DMS 273 treated with DMSO at 0.1 percent for 48 hours (cell line): ENCODE data around the gene ERC2.

Source experiments
- DNase-seq: peaks from one replicate; lab custom pipeline; 2025; lab: John Stamatoyannopoulos, UW

Gene ERC2

DNA sequence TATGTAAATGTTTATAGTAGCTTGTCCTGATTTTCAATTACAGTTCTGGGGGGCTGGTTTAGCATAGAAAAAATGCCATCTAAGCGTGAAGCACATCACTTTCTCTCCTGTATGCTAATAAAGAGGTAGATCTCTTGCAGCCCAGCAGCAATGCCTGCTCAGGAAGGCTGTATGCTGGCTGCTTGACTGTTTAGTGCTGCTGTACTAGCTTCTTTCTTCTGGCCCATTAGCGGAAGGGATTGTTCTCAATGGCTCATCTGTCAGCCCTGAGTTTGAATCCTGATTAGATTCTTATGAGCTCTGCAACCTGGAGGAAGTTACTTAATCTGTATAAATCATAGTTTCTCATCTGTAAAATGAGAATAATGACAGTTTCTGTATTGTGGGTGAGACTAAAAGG, 478.9 kb downstream of the ERC2 start:
- DNase-seq: no peak

DNA sequence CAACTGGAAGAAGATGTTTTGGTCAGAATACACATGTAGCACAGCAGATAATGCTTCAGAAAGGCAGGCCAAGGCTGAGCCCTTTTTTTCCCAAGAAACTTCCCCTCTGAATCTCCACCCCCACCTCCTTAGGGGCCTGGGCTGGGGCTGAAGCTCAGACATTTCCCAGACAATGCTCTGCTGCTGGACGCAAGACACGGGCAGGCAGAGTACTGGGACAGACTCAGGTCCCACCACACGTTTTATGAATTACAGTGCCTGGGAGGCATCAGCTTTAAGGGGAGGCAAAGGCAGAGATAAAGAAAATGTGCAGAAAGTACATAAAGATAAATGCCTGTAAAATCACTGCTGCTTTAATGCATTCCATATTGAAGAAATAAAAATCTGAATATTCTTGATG, 479.4 kb downstream of the ERC2 start:
- DNase-seq: no peak

DNA sequence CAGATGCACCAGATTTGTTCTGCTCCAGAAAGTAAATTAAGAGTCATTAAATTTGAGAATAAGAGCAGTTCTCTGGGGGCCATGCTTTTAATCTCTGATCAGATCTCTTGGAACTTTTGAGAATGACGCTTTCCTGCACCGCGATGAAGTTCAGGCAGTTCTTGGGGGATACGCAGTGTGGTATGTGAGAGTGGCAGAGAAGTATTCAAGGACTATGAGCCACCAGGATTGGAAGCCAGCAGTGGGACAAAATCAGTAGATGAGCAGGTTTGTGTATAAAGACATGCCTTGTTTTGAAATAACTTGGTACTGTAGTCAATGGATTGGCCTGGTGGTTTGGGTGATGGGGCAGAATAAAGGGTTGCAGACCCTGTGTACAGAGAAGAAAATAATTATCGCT, 483.6 kb downstream of the ERC2 start:
- no peak for DNase-seq

DNA sequence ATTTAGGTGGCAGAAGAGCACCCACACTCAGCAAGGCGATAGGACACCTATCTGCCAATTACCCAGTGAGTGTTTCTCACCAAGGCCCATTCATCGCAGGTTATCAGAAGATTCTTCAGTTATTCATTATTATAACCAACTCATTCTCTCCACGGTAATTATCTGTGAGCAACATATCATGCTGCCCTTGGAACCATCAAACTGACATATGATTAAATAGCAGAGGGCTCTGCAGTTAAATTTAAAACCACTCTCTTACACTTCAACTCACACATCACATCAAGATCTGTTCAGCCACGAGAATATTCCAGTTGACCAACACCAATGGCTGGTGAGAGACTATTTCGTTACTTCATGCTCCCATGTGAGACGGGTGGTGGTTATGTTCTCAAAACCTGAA, 489.3 kb downstream of the ERC2 start:
- no peak for DNase-seq

DNA sequence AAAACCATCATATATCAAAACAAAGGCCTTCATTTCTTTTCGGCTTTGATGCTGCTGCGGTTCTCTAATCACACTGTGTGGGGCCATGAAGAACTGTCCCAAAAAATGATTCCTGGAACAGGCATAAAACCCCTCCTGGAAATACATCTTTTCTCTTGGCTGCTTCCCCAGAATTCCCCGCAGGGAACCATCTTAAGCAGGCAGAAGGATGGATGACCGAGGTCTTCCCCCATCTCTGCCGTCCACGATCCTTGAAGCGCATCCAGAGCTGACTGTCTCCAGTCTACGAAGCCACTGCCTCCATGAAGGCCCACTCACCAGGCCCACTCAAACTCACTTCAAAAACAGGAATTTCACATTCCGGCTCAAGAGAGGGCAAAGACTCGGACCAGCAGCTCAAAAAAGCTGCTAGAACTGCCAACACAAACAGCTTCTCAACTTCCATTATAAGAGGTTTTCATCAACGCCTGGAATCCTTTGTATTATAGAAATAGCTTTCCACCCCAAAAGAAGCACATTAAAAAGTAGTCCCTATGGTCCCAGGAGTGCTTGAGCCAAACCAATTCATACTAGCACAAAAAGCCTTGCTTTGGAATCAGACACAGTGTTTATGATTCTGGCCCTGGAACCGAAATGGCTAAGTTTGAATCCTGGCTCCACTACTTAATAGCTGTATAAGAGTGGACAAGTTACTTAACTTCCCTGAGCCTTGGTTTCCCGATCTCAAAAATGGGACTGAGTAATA, 493.7 kb downstream of the ERC2 start:
- no peak for DNase-seq

DNA sequence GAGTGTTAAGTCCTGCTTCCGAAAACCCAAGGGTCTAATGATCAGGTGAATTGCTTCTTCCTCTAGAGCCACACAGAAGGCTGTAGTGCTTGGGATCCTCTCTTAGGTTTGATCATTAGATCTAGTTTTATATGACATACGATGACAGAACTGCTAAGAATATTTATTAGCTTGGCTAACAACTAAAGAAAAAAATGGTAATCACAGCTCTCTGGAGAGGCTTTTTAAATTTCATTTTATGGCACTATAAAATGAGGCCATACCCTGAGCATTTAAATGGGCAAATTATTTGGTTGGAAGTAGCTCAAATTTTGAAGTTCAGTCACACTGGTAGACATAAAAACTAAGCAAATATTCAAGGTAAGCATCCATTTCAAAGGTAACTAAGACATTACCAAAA, 498.6 kb downstream of the ERC2 start:
- no peak for DNase-seq

DNA sequence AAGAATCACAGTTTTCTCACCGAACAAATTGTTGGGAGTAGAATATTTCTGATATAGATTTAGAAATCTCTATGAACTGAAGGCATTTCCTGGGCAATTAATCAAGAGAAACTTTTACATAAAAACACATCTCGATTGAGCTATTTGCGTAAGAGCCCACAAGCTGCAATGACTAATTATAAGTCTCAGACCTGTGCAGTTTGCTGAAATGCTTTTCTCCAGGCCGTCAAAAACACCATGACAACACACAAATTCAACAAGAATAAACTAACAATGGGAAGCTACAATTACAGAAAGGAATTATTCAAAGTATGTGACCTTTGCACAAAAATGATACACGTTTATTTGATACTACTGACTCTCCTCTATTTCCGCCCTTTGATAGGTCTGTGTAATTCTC, 499.9 kb downstream of the ERC2 start:
- no peak for DNase-seq

DNA sequence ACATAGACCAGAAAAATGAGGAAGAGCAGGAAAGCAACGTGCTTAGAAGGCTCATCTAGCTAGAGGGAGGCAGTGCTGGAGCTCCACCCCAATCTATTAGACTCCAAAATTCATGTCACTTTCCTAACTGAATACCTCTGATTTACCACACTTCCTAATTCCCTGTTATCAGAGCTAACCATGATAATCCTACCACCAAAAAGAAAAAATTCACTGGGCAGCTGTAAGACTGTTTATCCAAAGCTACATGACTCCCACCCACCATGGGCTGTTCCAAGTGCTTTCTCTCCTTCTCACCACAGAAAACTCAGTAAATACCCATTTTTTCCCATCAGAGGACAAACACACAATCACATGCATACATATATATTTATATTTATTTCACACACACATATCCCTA, 501.7 kb downstream of the ERC2 start:
- no peak for DNase-seq

DNA sequence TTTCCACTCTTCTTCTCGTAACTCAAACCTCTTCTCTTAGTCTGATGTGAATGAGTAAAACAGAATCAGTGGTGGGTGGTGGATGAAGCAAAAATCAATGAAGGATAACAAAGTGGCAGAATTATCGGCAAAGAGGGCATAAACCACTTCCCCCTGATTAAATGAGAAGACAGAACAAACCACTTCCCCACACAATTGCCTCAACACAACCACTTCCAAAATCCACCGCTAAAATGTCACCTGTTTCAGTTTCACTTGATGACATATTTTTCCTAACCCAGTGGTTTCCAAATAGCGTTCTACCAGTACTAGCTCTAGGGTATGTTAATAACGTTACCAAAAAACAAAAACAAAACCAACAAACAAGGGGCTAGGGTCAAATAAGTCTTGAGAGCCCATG, 502.5 kb downstream of the ERC2 start:
- DNase-seq: no peak

DNA sequence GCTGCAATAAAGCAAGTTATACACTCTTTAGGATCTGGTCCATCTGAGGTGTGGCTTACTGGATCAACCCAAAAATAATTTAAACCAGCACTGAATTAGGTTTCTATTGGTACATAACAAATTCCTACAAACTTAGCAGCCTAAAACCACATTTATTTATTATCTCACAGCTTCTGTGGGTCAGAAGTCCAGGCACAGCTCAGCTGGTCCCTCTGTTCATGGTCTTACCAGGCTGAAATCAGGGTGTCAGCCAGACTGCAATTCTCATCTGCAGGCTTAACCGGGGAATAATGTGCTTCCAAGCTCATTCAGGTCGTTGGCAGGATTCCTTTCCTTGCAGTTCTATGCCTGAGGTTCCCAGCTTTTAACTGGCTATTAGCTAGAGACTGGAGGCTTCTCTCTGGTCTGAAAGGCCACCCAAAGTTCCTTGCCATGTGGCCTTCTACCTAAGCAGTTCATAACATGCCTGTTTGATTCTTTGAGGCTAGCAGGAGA, 503.7 kb downstream of the ERC2 start:
- DNase-seq: no peak

DNA sequence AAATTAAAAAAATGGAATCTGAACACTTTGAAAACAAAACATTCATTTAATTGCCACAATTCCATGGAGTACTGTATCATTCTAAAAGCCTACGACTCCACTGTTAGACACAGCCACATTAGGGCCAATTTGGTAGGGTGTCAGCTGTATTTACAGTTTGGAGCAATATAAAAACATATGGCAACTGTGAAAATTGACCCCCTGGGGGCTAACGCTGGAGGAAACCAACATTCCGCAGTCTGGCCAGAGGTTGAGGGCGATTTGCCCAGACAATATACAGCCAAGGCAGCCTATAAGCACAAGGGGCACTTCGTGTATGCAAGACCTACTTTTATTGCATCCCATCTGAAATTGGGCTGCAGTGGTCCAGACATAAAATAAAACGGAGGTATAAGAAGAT, 504.7 kb downstream of the ERC2 start:
- DNase-seq: peak; percentile 4

DNA sequence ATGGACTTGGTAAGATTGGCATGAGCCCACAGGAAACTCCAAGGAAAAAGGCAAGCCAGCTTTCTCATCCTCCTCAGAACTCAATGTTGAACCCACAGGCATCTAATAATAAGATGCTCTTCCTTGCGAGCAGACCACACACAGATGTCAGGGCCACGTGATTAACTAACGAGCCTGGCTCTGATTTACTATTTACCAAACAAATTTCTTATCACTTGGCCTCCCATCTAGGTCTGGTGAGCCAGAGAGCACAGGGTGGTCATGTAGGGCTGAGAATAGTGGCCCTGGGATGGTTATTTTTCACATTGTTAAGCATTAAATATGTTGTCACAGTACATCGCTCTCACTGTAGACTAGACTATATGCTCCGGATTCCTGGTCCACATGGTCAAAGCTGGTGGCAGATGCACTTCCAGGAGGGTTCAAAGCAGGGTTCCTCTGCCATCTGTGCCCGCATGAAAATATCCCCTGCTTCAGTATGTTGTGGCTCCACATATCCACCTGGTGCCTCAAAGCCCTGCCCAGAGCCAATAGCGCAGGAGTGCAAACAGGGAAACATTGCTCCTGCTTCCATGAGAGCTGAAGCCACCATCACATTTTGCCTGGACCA, 508.7 kb downstream of the ERC2 start:
- peak; percentile 34 for DNase-seq

DNA sequence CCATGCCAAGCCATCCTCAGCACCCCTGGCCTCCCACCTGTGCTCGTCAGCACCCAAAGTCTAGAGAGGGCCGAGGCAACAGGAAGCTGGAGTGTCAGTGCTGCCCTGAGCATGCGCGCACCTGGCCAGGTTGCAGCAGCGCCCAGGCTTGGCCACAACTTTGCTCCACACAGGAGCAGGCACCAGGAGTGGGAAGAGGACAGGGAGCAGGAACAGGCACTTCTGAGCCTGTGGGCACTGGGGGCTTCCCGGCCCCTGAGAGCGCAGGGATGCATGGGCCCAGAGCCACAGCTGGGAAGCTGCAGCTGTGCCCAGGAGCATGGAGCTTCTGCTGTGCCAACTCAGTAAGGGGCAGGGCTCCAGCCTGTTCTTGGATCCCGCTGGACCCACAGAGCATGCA, 509.7 kb downstream of the ERC2 start:
- no peak for DNase-seq

DNA sequence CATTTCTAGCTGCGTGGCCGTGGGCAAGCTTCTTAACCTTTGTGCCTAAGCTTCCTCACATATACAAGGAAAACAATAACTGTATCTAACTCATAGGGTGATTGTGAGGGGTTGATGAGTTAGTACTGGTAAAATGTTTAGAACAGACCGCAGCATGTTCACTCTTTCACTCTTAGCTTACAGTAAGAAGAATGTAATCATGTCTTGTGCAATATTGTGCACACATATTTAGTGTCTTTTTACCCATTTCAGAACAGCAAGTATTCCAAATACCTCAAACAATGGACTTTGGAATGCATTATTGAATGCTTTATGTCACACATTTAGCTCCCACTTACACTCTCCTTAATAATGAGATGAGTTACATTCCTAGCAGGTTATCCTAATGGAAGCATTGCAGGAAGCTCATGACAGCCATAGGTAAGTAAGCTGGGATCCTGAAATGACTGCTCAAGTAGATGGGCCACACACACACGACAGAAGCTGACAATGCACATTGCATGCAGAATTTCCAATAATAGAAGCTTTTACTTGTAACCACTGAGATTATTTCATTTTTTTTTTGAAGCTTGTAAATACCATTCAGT, 512.3 kb downstream of the ERC2 start:
- no peak for DNase-seq

DNA sequence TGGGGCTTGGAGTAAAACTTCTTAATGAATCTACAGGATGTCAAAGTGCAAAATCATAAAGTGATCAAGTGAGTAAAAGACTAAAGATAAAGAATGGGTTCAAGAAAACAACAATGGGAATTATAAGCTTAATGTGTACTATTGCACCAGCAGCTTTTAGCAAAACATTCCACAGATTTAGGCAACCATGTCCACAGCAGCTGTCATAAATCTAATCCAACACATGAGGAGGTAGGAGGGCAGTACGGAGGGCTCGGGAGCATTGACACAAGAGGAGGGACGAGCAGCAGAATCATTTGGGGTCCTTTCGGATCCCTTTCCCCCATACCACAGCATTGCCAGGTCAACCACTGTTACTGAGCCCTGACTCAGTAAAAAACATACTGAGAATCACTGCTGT, 516.9 kb downstream of the ERC2 start:
- no peak for DNase-seq

DNA sequence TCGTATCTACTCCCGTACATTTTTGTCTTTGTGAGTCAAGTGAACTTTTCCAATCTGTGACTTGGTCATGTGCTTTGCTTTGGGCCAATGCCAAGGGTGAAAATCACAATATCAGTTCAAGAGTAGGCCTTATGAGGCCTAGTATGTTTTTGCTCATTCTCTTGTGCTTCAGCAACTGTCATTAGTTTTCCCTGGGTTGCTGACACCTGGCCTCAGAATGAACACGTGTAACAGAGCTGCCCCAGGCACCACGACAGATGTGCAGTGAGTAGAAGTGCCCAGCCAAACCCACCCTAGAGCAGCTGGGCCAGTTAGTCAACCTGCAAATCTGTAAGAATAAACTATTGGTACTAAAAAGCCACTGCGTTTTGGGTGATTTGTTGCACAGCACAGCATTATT, 520.9 kb downstream of the ERC2 start:
- peak; percentile 38 for DNase-seq

DNA sequence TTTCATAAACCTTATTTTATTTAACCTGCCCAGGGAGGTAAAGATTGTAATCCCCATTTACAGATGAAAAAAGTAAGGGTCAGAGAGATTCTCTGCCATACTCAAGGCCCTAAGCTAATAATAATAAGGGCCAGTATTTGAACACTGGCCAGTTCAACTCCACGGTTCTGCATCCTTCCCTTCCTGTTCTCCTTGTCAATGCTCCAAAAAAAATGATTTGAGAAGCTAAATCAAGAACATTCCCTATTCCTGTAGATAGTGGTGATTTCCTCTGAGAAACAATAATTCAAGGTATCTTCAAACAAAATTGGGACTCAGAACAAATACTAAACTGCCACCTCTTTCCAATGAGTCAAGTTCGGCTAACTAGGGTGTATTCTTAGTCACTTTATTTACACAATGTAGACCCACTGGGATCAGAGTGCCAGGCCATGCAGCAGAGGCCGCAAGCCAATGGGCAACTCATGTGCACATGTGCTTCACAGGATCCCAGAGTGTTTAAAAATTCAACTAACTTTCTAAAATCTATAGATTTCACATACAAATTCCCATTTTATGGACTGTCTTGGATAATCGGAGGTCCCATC, 521.6 kb downstream of the ERC2 start:
- no peak for DNase-seq

DNA sequence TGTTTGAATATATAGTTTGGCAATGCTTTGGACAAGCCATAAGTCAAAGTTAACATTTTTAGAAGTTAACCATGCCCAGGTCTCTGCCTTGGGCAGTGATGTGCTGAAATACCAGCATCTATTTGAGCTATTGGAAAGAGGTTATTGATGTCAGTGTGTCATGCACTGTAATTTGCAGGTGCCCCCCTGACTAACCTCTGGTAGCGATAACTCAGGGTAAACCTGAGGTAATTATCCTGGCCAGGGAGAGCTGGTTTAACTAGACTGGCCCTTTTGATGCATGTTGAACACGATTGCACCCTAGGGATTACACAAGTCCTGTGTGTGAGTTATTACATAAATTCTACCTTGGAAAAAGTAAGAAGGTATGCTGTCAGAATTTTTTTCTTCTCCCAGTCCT, 525.4 kb downstream of the ERC2 start:
- DNase-seq: no peak

DNA sequence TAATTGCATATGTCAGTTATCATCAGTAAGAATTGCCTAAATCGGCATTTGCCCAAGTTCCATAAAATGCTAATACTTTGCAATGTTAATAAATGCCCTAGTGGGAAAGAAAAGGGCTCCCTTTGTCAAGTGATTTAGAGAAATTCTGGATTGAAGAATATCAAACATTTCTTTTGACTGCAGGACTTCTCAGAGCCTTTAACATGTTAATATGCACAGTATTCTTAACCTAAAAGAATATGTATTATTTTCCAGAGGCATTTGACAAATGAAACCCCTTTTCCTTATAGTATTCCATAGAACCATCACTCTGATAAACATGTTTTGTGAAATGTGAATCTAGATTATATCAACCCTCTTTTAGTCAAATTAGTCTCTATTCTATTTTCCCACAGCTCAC, 529.0 kb downstream of the ERC2 start:
- no peak for DNase-seq

DNA sequence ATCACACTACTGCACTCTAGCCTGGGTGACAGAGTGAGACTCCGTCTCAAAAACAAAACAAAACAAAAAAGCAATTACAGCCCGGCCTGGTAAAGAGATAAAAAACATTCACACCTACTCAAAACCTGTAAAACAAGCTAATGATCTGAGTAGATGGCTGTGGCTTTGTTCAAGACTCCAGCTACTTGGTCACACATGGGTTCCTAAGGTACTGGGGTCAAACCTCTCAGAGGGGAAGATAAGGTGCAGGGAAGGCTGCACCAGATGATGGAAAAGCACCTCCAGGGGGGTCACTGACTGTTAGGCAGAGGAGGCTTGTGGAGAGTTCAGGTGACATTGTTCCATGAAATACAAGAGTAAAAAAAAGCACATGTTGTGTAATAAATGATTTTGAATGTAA, 531.0 kb downstream of the ERC2 start:
- DNase-seq: no peak

DNA sequence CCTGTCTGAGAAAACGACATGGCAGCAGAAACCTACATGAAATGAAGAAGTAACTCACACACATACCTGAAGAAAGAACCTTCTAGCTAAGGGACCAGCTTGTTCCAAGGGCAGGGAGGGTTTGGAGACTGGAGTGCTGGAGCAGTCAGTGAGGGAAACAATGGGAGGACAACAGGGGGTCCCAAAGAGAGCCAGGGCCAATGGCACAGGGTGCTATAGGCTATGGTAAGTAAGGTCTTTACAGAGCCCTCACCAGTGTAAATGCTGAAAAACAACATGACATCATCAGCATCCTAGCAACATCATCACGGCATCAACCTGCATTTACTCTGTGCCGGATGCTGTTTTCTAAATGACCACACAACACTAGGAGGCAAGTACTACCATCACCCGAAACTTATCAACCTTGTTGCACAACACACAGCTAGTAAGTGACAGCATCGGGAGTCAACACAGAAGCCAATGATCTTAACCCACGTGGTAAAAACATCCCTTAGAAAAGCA, 531.7 kb downstream of the ERC2 start:
- DNase-seq: no peak

DNA sequence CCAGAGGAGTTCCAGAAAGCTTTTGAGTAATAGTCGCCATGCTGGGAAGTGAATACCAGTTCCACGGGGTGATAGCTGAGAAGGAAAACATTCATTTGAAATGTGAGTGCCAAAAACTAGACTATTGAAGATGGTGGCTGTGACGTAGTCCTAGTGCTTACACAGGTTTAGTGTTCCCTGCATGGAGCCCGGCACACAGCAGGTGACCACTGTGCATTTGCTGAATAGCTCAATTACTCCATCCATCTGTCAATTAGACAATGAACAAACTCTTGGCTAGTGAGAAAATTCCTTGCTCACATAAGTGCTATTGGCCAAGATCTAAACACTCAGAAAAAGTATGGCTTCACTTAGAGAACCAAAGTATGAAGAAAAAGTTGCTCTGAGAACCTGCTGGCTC, 533.0 kb downstream of the ERC2 start:
- no peak for DNase-seq

DNA sequence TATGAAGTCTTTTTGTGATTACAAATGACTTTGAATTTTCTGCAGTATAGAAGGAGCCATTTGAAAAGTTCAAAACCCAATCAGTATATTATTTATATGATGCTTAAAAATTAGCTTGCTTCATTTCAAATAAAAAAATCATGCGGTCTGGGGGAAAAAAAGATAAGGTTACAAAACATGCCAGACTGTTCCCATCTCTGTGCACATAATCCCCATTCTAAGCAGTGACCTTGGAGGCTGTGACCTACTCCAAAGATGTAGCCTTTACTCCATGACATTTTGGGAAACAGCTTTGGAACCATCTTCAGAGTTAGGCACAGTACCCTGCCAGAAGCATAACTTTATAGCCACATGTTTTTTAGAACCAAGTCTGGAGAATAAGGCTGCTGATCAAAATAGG, 533.5 kb downstream of the ERC2 start:
- DNase-seq: no peak
